Psoas muscle (tissue), 8 donors: Measurements from ENCODE around the gene TEAD1. TPM values are rescaled to one million over a fixed set of nuclear protein-coding genes. Genes with fewer than 3 reads are reported as not detected.

Experiments used
- ATAC-seq, 4 donors: fragments of 200-7000 bp; cut with Tn5 transposase; one replicate each; pipeline ENCODE4 v1.9.1; 2020; ENCODE audit warnings: moderate library complexity in 3 of 4, mild to moderate bottlenecking in 2 of 4
- DNase-seq, 2 donors: peaks; one replicate each; pipeline ENCODE4 v3.0.0-alpha.2; 2020
- H3K27ac ChIP-seq: fragments of 200-600 bp; one replicate; pipeline ENCODE4 v1.8.0; 2022
- H3K27me3 ChIP-seq, 3 donors: fragments of 200-600 bp in 1 of 3; one replicate each; pipeline versions ENCODE4 v1.6.1 to v1.8.0; 2013 to 2022; ENCODE audit warnings: low read length in 2 of 3, mild to moderate bottlenecking in 2 of 3, moderate library complexity in 1 of 3; ENCODE audit not compliant: insufficient read depth in 3 of 3
- H3K36me3 ChIP-seq, 2 donors: fragments of 200-600 bp in 1 of 2; one replicate each; pipeline versions ENCODE4 v1.6.1 to v1.8.0; 2013 to 2022; ENCODE audit warnings: low read depth in 1 of 2, mild to moderate bottlenecking in 1 of 2, moderate library complexity in 1 of 2; ENCODE audit not compliant: insufficient read depth in 1 of 2
- H3K4me1 ChIP-seq: fragments of 200-600 bp; one replicate; pipeline ENCODE4 v1.8.0; 2022
- H3K4me3 ChIP-seq: fragments of 200-600 bp; one replicate; pipeline ENCODE4 v1.8.0; 2022; ENCODE audit warnings: mild to moderate bottlenecking
- H3K9me3 ChIP-seq: fragments of 200-600 bp; one replicate; pipeline ENCODE4 v1.8.0; 2022
- CTCF ChIP-seq: fragments of 200-600 bp; IDR thresholded peaks from one replicate; pipeline ENCODE4 v1.8.0; 2022; ENCODE audit warnings: antibody characterized with exemption
- WGBS, 3 donors: extraction: QIAGEN DNeasy Blood & Tissue Kit; methylation state at CpG; one replicate each; pipeline versions ENCODE4 v1.1.6 to v1.1.7; 2013; 5-methylcytosine and 5-hydroxymethylcytosine counted together
- intact Hi-C, 2 donors: fragments of 100-400 bp; cut with DNase I; formaldehyde crosslinking; loops; one replicate each; pipeline versions ENCODE4 v1.11.0 to v1.14.2; 2022
- polyA plus RNA-seq, 3 donors: library from polyadenylated mRNA; stranded (reverse); fragments of 200-250 nt; gene quantifications; one replicate each; pipeline ENCODE4 v1.2.3, GENCODE V29; 2013
- total RNA-seq, 4 donors: library from RNA; stranded (reverse); fragmentation: NEBNext Ultra II Directional in 2 of 4; extraction: Animal tissue kit (Norgen Biotek cat#: 25700) in 2 of 4; gene quantifications; one replicate each; pipeline versions ENCODE4 v1.2.1 to v1.2.4, GENCODE V29; 2021 to 2023
- donor health status: healthy with polysubstance abuse.
- donor health status: DM: no; HTN: no; CAD: no; lungs with moderate emphysema.
- donor health status: Bipolar disorder and iron deficiency.
- donor health status: healthy.
- donor health status: DM: yes; HTN: yes; CAD: no.
- donor health status: DM: no; HTN: no; CAD: no.
- donor health status: DM: no; HTN: no; CAD: no.
- donor health status: DM: yes; HTN: yes; CAD: no.

TEAD1 gene
- total and polyA plus RNA-seq, 7 donors, result 11.3 to 178 (median 112) TPM

- Histone ChIP-seq H3K36me3 (no peaks in the 10 kb centered on the region), H3K4me3 (no peak overlapping the region), H3K9me3 (no peaks in the 10 kb centered on the region), H3K27ac (peak overlapping the region; percentile 85), H3K27me3 (no peaks in the 10 kb centered on the region), H3K4me1 (peaks cover 50% of the 10 kb centered on the region)
- no peak for DNase-seq
- no peak for ATAC-seq
- 85 to 95% (median 94%) methylated on average over 5 of the region's 5 CpGs for WGBS, 3 donors
- TF ChIP-seq CTCF, result no peak
- intact Hi-C loops, result no loop called here
Observed at GRCh38 chr11:12729941-12730340, 55.7 kb downstream of the TEAD1 start.

DNA sequence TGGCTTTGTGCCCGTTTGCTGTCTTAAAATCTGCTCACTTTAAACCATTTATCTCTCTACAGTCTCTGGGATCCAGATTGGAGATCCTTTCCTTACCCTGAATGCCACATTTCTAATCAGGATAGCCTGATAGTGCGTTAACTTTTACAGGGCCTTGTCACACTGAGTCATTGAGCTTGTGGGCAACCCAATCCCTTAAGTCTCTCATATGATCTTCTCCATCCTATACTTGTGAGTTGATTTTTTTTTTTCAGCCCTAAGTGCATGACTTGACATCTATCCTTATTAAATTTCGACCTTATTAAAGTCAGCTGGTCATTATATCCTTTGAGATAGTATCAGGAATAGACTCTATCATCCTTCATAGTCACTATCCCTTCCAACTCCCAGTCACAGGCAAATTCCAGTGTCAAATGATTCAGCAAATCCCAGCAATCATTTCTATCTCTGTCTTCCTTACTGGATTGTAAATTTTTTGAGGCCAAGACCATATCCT, 57.7 kb downstream of the TEAD1 start:
- Histone ChIP-seq H3K27ac (peak overlapping the region; percentile 85), H3K4me1 (peaks cover 44% of the 10 kb centered on the region), H3K36me3 (no peaks in the 10 kb centered on the region), H3K9me3 (no peaks in the 10 kb centered on the region), H3K4me3 (no peak overlapping the region), H3K27me3 (no peaks in the 10 kb centered on the region)
- intact Hi-C loops, result no loop called here
- 52 to 71% (median 55%) methylated on average over 3 of the region's 3 CpGs for WGBS, 3 donors
- ATAC-seq (peak; percentile 73 to 88 (median 82)), DNase-seq (no peak)
- no peak for TF ChIP-seq CTCF

GRCh38 chr11:12733091-12733490, 58.9 kb downstream of the TEAD1 start:
- Histone ChIP-seq H3K27me3 (no peaks in the 10 kb centered on the region), H3K4me3 (no peak overlapping the region), H3K36me3 (no peaks in the 10 kb centered on the region), H3K4me1 (peaks cover 42% of the 10 kb centered on the region), H3K27ac (peak overlapping the region; percentile 85), H3K9me3 (no peaks in the 10 kb centered on the region)
- intact Hi-C loops, result no loop called here
- TF ChIP-seq CTCF, result no peak
- no peak for ATAC-seq
- WGBS, 3 donors, result 96 to 100% (median 97%) methylated on average over 2 of the region's 2 CpGs
- DNase-seq, result no peak

- no peak for DNase-seq
Observed at GRCh38 chr11:12734625-12735024, 60.4 kb downstream of the TEAD1 start.

More at GRCh38 chr11:12734625-12735024, 60.4 kb downstream of the TEAD1 start:
- H3K4me1 ChIP-seq, result peaks cover 29% of the 10 kb centered on the region
- no peak for ATAC-seq
- intact Hi-C loops, result no loop called here
- no peak overlapping the region for H3K4me3 ChIP-seq
- no peaks in the 10 kb centered on the region for H3K36me3 ChIP-seq
- 87 to 98% (median 95%) methylated on average over 4 of the region's 4 CpGs for WGBS, 3 donors
- H3K9me3 ChIP-seq, result no peaks in the 10 kb centered on the region
- H3K27ac ChIP-seq, result peak overlapping the region; percentile 47
- H3K27me3 ChIP-seq, result no peaks in the 10 kb centered on the region
- TF ChIP-seq CTCF, result no peak
